T-cell (primary cell): ENCODE measurements around the gene PCYOX1L. TPM values are rescaled to one million over a fixed set of nuclear protein-coding genes. Genes with fewer than 3 reads are reported as not detected.

Source experiments
- ATAC-seq, 4 experiments: fragments of 200-7000 bp in 3 of 4; fragments of 150-1000 bp in 1 of 4; cut with Tn5 transposase; replicated peaks in 1 of 4; 1 replicate in 3 of 4; 2 replicates in 1 of 4; pipeline ENCODE4 v1.10.0; 2021; ENCODE audit warnings: moderate library complexity in 3 of 4, mild to moderate bottlenecking in 2 of 4, moderate number of reproducible peaks in 1 of 4
- CTCF ChIA-PET, 2 donors: fragments of 300-600 bp; sonication (Branson Sonifier 250); formaldehyde crosslinking; loops; one replicate each; lab custom pipeline; 2022; ENCODE audit warnings: antibody characterized with exemption in 2 of 2; lab: Charles Lee
- POLR2A ChIA-PET, 2 donors: fragments of 300-600 bp; sonication (Branson Sonifier 250); formaldehyde crosslinking; loops; one replicate each; lab custom pipeline; 2022; ENCODE audit warnings: antibody characterized with exemption in 2 of 2; lab: Charles Lee
- DNase-seq, 35 experiments: peaks; one replicate each; pipeline versions ENCODE4 v3.0.0 to v3.0.0-alpha.2; 2013 to 2023
- H3K27ac ChIP-seq: one replicate; pipeline ENCODE4 v1.5.1; 2013; ENCODE audit warnings: low read length
- H3K27me3 ChIP-seq, 2 experiments: replicated peaks in 1 of 2; 1 replicate in 1 of 2; 2 replicates in 1 of 2; pipeline versions ENCODE4 v1.6.1 to v1.7.0; 2013; ENCODE audit warnings: low read length in 1 of 2, mixed read lengths in 1 of 2; ENCODE audit not compliant: control insufficient read depth in 2 of 2, insufficient read depth in 2 of 2; ENCODE audit errors: extremely low read depth in 1 of 2
- H3K36me3 ChIP-seq, 2 donors: 1 replicate in 1 of 2; 2 replicates in 1 of 2; pipeline versions ENCODE4 v1.6.1 to v1.7.0; 2013; ENCODE audit warnings: low read length in 1 of 2; ENCODE audit not compliant: control insufficient read depth in 2 of 2, insufficient read depth in 1 of 2; ENCODE audit errors: extremely low read depth in 1 of 2
- H3K4me1 ChIP-seq, 2 experiments: 1 replicate in 1 of 2; 2 replicates in 1 of 2; pipeline versions ENCODE4 v1.6.1 to v1.7.0; 2013; ENCODE audit warnings: low read length in 2 of 2, mixed read lengths in 1 of 2; ENCODE audit not compliant: insufficient read depth in 2 of 2, control insufficient read depth in 1 of 2; ENCODE audit errors: extremely low read depth in 1 of 2
- H3K4me3 ChIP-seq, 2 donors: 1 replicate in 1 of 2; 2 replicates in 1 of 2; pipeline versions ENCODE4 v1.5.1 to v1.7.0; 2013; ENCODE audit warnings: mild to moderate bottlenecking in 2 of 2, low read length in 1 of 2, moderate library complexity in 1 of 2; ENCODE audit not compliant: control insufficient read depth in 1 of 2; ENCODE audit errors: extremely low read depth in 1 of 2
- H3K9me3 ChIP-seq: 2 replicates; pipeline ENCODE4 v1.7.0; 2013
- H3K27ac Mint-ChIP-seq, 2 donors: one replicate each; pipeline ENCODE4 v1.8.0; 2020 to 2021; ENCODE audit warnings: mild to moderate bottlenecking in 2 of 2, mixed read lengths in 2 of 2
- H3K27me3 Mint-ChIP-seq, 2 donors: one replicate each; pipeline ENCODE4 v1.8.0; 2021 to 2022; ENCODE audit warnings: mixed read lengths in 2 of 2
- H3K36me3 Mint-ChIP-seq: one replicate; pipeline ENCODE4 v1.8.0; 2021; ENCODE audit warnings: mixed read lengths
- H3K4me1 Mint-ChIP-seq, 3 donors: one replicate each; pipeline ENCODE4 v1.8.0; 2020 to 2022; ENCODE audit warnings: mixed read lengths in 3 of 3, mild to moderate bottlenecking in 1 of 3
- H3K4me3 Mint-ChIP-seq, 3 donors: one replicate each; pipeline ENCODE4 v1.8.0; 2020 to 2022; ENCODE audit warnings: mild to moderate bottlenecking in 3 of 3, mixed read lengths in 3 of 3, moderate library complexity in 3 of 3
- H3K9me3 Mint-ChIP-seq, 3 donors: one replicate each; pipeline ENCODE4 v1.8.0; 2020 to 2022; ENCODE audit warnings: mixed read lengths in 3 of 3
- WGBS: methylation state at CpG from one replicate; pipeline ENCODE4 v1.1.5; 2013; ENCODE audit warnings: missing lambda C conversion rate; ENCODE audit not compliant: insufficient coverage; 5-methylcytosine and 5-hydroxymethylcytosine counted together
- total RNA-seq, 35 experiments: library from RNA in 6 of 35; stranded (reverse) in 6 of 35; fragments of 120-200 nt in 1 of 35; gene quantifications; one replicate each; pipeline versions ENCODE4 v1.2.1 to v1.2.4 and lab custom pipeline; 2013 to 2026

PCYOX1L gene
- total RNA-seq, 5 donors from 2014 or later (not counting 1 experiment from before 2014, with no cell fraction given), result 26.9 to 40.2 (median 35.0) TPM

GRCh38 chr5:149344151-149344550 lies 13.7 kb upstream of the PCYOX1L start:
- Histone ChIP-seq H3K27ac (peak overlapping the region; percentile 74), H3K4me3 (no peak overlapping the region), H3K27me3 (no peaks in the 10 kb centered on the region), H3K9me3 (no peaks in the 10 kb centered on the region), H3K4me1 (peaks cover 29 to 45% of the 10 kb centered on the region in 2 experiments), H3K36me3 (peaks cover 0 to 19% of the 10 kb centered on the region in 2 donors)
- peak in 1 of 35 experiments; percentile 25 for DNase-seq
- Mint-ChIP-seq H3K4me1 (peaks cover 50 to 59% (median 52%) of the 10 kb centered on the region in 3 donors), H3K36me3 (peaks cover 19% of the 10 kb centered on the region), H3K9me3 (no peaks in the 10 kb centered on the region), H3K27me3 (no peaks in the 10 kb centered on the region), H3K27ac (peak overlapping the region; percentile 91 to 97), H3K4me3 (peak overlapping the region in 2 of 3 donors; percentile 95 to 96)
- WGBS, result 100% methylated on average over 1 of the region's 2 CpGs
- ChIA-PET CTCF (interaction anchor here (0.9 to 4.1 kb wide), 8 partner anchors 9 to 221 kb away, joined by 3 to 43 read pairs (median 4); partner anchors contain the start of gene PCYOX1L (in 1 of the 2)), POLR2A (interaction anchor here (0.7 to 4.3 kb wide), 4 partner anchors 9 to 13 kb away, joined by 3 to 27 read pairs (median 3); partner anchors contain the start of gene PCYOX1L (in 1 of the 2))
- ATAC-seq, result peak in 1 of 4 experiments; percentile 28

- H3K27ac ChIP-seq, result peak within 1 kb of the TSS; percentile 74
- Mint-ChIP-seq H3K9me3 (no peaks in the 10 kb centered on the region), H3K4me1 (peaks cover 62 to 70% (median 64%) of the 10 kb centered on the region in 3 donors), H3K27me3 (no peaks in the 10 kb centered on the region), H3K36me3 (peaks cover 31% of the 10 kb centered on the region), H3K27ac (peak within 1 kb of the TSS; percentile 91 to 97), H3K4me3 (peak within 1 kb of the TSS; percentile 95 to 96 (median 95))
- H3K9me3 ChIP-seq, result no peaks in the 10 kb centered on the region
- H3K27me3 ChIP-seq, result no peaks in the 10 kb centered on the region
- DNase-seq (peak; percentile 60 to 91 (median 73)), ATAC-seq (peak; percentile 69 to 77 (median 76))
- peak within 1 kb of the TSS; percentile 78 to 85 for H3K4me3 ChIP-seq
- POLR2A ChIA-PET, result interaction anchor here (0.6 to 4.3 kb wide), 4 partner anchors 8 to 1106 kb away, joined by 3 to 27 read pairs (median 3); partner anchors contain the start of gene PCYOX1L (in 1 of the 2)
- H3K36me3 ChIP-seq, result peaks cover under 1 to 31% of the 10 kb centered on the region in 2 donors
- under 1% methylated on average over 45 of the region's 54 CpGs for WGBS
- CTCF ChIA-PET, result interaction anchor here (0.6 to 4.1 kb wide), 13 partner anchors 8 to 220 kb away, joined by 3 to 43 read pairs (median 3); partner anchors contain the start of gene PCYOX1L (in 1 of the 2)
- peaks cover 39 to 54% of the 10 kb centered on the region in 2 experiments for H3K4me1 ChIP-seq
Observed at GRCh38 chr5:149345147-149345891, 12.5 kb upstream of the PCYOX1L start, which contains the start of gene GRPEL2. GRPEL2 (plus strand) TSS chr5:149345499; CDS start chr5:149345540, 41 bp downstream.

GRCh38 chr5:149345892-149346222 lies 12.0 kb upstream of the PCYOX1L start:
- Mint-ChIP-seq H3K4me1 (peaks cover 67 to 76% (median 69%) of the 10 kb centered on the region in 3 donors), H3K9me3 (no peaks in the 10 kb centered on the region), H3K27ac (peak overlapping the region; percentile 91 to 97), H3K4me3 (peak overlapping the region; percentile 95 to 96 (median 95)), H3K27me3 (no peaks in the 10 kb centered on the region), H3K36me3 (peaks cover 36% of the 10 kb centered on the region)
- peak overlapping the region; percentile 74 for H3K27ac ChIP-seq
- 0% methylated on average over 7 of the region's 11 CpGs for WGBS
- no peaks in the 10 kb centered on the region for H3K9me3 ChIP-seq
- ChIA-PET POLR2A (interaction anchor here in 1 of 2 donors (4.3 kb wide), 1 partner anchor 11 kb away, joined by 27 read pairs; the partner anchor contains the start of gene PCYOX1L), CTCF (interaction anchor here (0.8 to 4.1 kb wide), 6 partner anchors 8 to 218 kb away, joined by 3 to 43 read pairs (median 8); partner anchors contain the start of gene PCYOX1L (in 1 of the 2))
- H3K4me1 ChIP-seq, result peaks cover 39 to 57% of the 10 kb centered on the region in 2 experiments
- DNase-seq (peak in 2 of 35 experiments; percentile 14 to 39), ATAC-seq (peak in 3 of 4 experiments; percentile 2 to 3 (median 3))
- H3K36me3 ChIP-seq, result peaks cover 2 to 36% of the 10 kb centered on the region in 2 donors
- peak overlapping the region; percentile 78 to 85 for H3K4me3 ChIP-seq
- H3K27me3 ChIP-seq, result no peaks in the 10 kb centered on the region

GRCh38 chr5:149348518-149348917 lies 9.3 kb upstream of the PCYOX1L start:
- peaks cover 83 to 91% (median 90%) of the 10 kb centered on the region in 3 donors for H3K4me1 Mint-ChIP-seq
- ATAC-seq (peak; percentile 54 to 63 (median 58)), DNase-seq (peak in 2 of 35 experiments; percentile 9 to 69)
- Histone ChIP-seq H3K27ac (peak overlapping the region; percentile 79), H3K9me3 (no peaks in the 10 kb centered on the region), H3K36me3 (peaks cover 2 to 62% of the 10 kb centered on the region in 2 donors), H3K27me3 (no peaks in the 10 kb centered on the region), H3K4me1 (peaks cover 39 to 60% of the 10 kb centered on the region in 2 experiments), H3K4me3 (peak overlapping the region; percentile 5 to 32)
- H3K36me3 Mint-ChIP-seq, result peaks cover 58% of the 10 kb centered on the region
- H3K27ac Mint-ChIP-seq, result peak overlapping the region; percentile 95 to 97
- H3K4me3 Mint-ChIP-seq, result peak overlapping the region; percentile 95 to 96 (median 95)
- POLR2A ChIA-PET, result no interaction called here
- no peaks in the 10 kb centered on the region for H3K27me3 Mint-ChIP-seq
- CTCF ChIA-PET, result interaction anchor here (1.1 to 2.1 kb wide), 3 partner anchors 9 to 19 kb away, joined by 3 to 7 read pairs (median 5); partner anchors contain the start of gene PCYOX1L (in 1 of the 2)
- no peaks in the 10 kb centered on the region for H3K9me3 Mint-ChIP-seq
- 0% methylated on average over 1 of the region's 1 CpG for WGBS

GRCh38 chr5:149349382-149349781 lies 8.5 kb upstream of the PCYOX1L start:
- Mint-ChIP-seq H3K4me1 (peaks cover 79 to 90% (median 89%) of the 10 kb centered on the region in 3 donors), H3K4me3 (peak overlapping the region; percentile 95 to 96 (median 95)), H3K27ac (peak overlapping the region; percentile 95 to 97), H3K9me3 (no peaks in the 10 kb centered on the region), H3K27me3 (no peaks in the 10 kb centered on the region), H3K36me3 (peaks cover 64% of the 10 kb centered on the region)
- Histone ChIP-seq H3K27me3 (no peaks in the 10 kb centered on the region), H3K36me3 (peaks cover 2 to 70% of the 10 kb centered on the region in 2 donors), H3K4me3 (no peak overlapping the region), H3K4me1 (peaks cover 35 to 58% of the 10 kb centered on the region in 2 experiments), H3K9me3 (no peaks in the 10 kb centered on the region), H3K27ac (peak overlapping the region; percentile 79)
- DNase-seq, result no peak
- WGBS, result no CpG with 5 or more reads among the region's 4 CpGs
- ATAC-seq, result no peak
- POLR2A ChIA-PET, result no interaction called here
- CTCF ChIA-PET, result interaction anchor here (1.1 to 2.1 kb wide), 3 partner anchors 8 to 19 kb away, joined by 3 to 7 read pairs (median 5); partner anchors contain the start of gene PCYOX1L (in 1 of the 2)
